Measurements from ENCODE around the gene CCT6B.

DNA sequence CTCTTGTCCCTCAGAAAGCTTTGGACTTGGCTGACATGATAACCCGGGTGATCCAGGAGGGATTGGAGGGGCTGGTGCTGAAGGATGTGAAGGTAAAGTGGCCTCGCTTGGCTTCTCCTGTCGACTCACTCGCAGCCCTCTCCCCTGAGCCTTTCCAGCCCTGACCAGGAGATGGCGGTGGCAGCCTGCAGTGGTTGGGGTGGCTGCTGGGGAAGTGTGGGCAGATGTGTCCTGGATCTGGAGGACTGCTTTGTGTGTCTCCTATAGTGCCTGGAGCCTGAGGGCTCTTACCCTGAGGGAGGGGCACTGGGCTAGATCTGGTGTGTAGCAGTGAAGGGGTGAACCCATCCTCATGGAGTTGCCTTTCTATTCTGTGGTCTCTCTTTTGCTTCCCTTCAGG lies 36.9 kb upstream of the CCT6B start:
- TF ChIP-seq SRF (IDR thresholded peaks at IDR 0.05; ENCODE audit: low read depth, low read length) (no peak), GTF3A (CRISPR knock-in tag; conservative IDR thresholded peaks at IDR 0.05) (no peak), SALL2 (CRISPR knock-in tag; IDR thresholded peaks at IDR 0.05) (no peak)
- TF ChIP-seq, protein P1, sequence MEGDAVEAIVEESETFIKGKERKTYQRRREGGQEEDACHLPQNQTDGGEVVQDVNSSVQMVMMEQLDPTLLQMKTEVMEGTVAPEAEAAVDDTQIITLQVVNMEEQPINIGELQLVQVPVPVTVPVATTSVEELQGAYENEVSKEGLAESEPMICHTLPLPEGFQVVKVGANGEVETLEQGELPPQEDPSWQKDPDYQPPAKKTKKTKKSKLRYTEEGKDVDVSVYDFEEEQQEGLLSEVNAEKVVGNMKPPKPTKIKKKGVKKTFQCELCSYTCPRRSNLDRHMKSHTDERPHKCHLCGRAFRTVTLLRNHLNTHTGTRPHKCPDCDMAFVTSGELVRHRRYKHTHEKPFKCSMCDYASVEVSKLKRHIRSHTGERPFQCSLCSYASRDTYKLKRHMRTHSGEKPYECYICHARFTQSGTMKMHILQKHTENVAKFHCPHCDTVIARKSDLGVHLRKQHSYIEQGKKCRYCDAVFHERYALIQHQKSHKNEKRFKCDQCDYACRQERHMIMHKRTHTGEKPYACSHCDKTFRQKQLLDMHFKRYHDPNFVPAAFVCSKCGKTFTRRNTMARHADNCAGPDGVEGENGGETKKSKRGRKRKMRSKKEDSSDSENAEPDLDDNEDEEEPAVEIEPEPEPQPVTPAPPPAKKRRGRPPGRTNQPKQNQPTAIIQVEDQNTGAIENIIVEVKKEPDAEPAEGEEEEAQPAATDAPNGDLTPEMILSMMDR (CRISPR knock-in tag; IDR thresholded peaks at IDR 0.05), result peak; percentile 97
